ENCODE measurements around the gene GON4L.

Gene GON4L

DNA sequence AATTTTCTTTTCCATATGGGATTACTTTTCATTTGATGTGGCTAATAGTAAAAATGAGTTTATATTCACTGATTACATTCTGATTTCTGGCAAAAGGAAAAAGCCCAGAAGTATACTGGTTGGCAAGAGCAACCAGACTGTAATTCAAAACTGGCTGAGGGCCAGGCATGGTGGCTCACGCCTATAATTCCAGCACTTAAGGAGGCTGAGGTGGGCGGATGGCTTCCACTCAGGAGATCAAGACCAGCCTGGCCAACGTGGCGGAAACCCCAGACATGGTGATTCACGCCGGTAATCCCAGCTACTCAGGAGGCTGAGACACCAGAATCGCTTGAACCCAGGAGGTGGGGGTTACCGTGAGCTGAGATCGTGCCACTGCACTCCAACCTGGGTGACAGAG, 16.8 kb upstream of the GON4L start:
- no peak for DNase-seq (ENCODE audit: low read depth, low spot score)
- no peaks in the 10 kb centered on the region for H3K36me3 ChIP-seq (ENCODE audit: control insufficient read depth, insufficient read depth, low read length)
- no peaks in the 10 kb centered on the region for H3K4me1 ChIP-seq (ENCODE audit: control insufficient read depth, insufficient read depth, low read length)
- WGBS (ENCODE audit: insufficient coverage, insufficient read length), result no CpG with 5 or more reads among the region's 9 CpGs
- no peak overlapping the region for H3K4me3 ChIP-seq (ENCODE audit: low read length)
- H3K27me3 ChIP-seq (ENCODE audit: control insufficient read depth, insufficient read depth, low read length), result no peaks in the 10 kb centered on the region
- H3K27ac ChIP-seq (ENCODE audit: low read length), result no peak overlapping the region
- H3K9me3 ChIP-seq (ENCODE audit: control insufficient read depth, insufficient read depth, low read length), result no peaks in the 10 kb centered on the region

DNA sequence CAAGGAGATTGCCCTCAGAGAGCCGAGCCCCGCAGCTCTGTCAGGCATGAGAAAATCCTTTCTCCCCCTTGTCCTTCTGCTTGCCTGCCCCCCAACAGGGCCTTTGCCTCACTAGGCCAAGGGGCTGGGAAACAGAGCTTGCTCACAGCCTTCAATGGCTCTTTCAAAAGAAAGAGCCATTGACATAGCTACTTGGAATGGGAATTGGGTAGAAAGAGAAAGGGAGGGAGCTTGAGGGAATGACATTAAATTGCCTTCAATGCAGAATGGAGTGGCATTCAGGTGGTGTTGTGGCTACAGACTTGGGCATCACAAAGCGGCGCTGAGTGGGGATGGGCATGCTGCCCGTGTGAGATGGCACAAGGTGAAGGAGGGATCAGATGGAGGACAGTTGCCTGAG, 15.5 kb upstream of the GON4L start:
- H3K4me3 ChIP-seq (ENCODE audit: low read length), result no peak overlapping the region
- H3K27ac ChIP-seq (ENCODE audit: low read length), result no peak overlapping the region
- no CpG with 5 or more reads among the region's 5 CpGs for WGBS (ENCODE audit: insufficient coverage, insufficient read length)
- no peaks in the 10 kb centered on the region for H3K9me3 ChIP-seq (ENCODE audit: control insufficient read depth, insufficient read depth, low read length)
- H3K4me1 ChIP-seq (ENCODE audit: control insufficient read depth, insufficient read depth, low read length), result no peaks in the 10 kb centered on the region
- H3K36me3 ChIP-seq (ENCODE audit: control insufficient read depth, insufficient read depth, low read length), result no peaks in the 10 kb centered on the region
- H3K27me3 ChIP-seq (ENCODE audit: control insufficient read depth, insufficient read depth, low read length), result no peaks in the 10 kb centered on the region
- no peak for DNase-seq (ENCODE audit: low read depth, low spot score)

DNA sequence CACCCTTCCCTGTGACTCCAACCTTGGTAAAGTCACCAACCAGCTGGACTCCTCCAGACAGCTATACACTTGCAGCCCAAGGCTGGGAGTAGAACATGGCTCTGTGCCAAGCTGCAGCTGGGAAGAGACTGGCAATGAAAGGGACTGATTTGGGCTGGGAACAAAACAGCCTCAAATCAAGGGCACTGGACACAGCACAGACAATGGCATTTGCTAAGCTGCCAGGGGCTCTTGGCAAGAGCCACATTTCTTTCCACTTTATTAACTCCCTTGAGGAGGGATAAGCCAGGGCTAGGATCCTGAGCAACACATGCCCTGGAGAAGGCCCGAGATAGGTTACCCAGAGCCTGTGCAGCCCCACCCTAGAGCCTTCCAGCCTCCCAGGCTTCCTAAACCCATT, 14.4 kb upstream of the GON4L start:
- Histone ChIP-seq H3K36me3 (ENCODE audit: control insufficient read depth, insufficient read depth, low read length) (no peaks in the 10 kb centered on the region), H3K27me3 (ENCODE audit: control insufficient read depth, insufficient read depth, low read length) (no peaks in the 10 kb centered on the region), H3K4me1 (ENCODE audit: control insufficient read depth, insufficient read depth, low read length) (no peaks in the 10 kb centered on the region), H3K9me3 (ENCODE audit: control insufficient read depth, insufficient read depth, low read length) (no peaks in the 10 kb centered on the region), H3K27ac (ENCODE audit: low read length) (no peak overlapping the region), H3K4me3 (ENCODE audit: low read length) (no peak overlapping the region)
- DNase-seq (ENCODE audit: low read depth, low spot score), result no peak
- no CpG with 5 or more reads among the region's 1 CpG for WGBS (ENCODE audit: insufficient coverage, insufficient read length)

DNA sequence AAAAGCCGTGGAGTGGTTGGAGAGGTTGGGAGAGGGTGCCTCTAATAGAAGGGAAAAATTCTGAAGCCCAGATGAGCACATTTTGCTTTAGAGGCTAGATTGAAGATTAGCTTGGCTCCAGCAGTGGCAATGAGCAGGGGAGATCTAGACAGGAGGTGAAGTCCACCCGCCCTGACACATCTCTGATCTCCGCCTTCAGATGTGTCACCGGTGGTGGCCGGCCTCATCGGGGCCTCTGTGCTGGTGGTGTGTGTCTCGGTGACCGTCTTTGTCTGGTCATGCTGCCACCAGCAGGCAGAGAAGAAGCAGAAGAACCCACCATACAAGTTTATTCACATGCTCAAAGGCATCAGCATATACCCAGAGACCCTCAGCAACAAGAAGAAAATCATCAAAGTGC, 10.8 kb upstream of the GON4L start:
- no CpG with 5 or more reads among the region's 8 CpGs for WGBS (ENCODE audit: insufficient coverage, insufficient read length)

DNA sequence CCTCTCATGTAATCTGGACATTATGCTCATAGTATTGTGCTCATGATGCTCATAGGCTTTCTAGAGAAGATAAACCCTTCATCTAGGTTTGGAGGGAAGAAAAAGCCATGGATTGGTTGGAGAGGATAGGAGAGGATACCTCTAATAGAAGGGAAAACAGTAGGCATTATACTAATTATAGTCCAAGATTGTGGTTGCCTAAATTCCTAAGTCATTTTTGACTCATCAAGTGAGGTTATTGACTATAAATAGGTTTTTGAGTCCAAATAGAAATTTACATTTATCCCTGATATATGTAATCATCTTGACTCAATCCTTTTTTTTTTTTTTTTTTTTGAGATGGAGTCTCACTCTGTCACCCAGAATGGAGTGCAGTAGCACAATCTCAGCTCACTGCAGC, 7.4 kb upstream of the GON4L start:
- DNase-seq (ENCODE audit: low read depth, low spot score), result no peak
- no peaks in the 10 kb centered on the region for H3K9me3 ChIP-seq (ENCODE audit: control insufficient read depth, insufficient read depth, low read length)
- no peak overlapping the region for H3K27ac ChIP-seq (ENCODE audit: low read length)
- H3K4me1 ChIP-seq (ENCODE audit: control insufficient read depth, insufficient read depth, low read length), result no peaks in the 10 kb centered on the region
- no peaks in the 10 kb centered on the region for H3K36me3 ChIP-seq (ENCODE audit: control insufficient read depth, insufficient read depth, low read length)
- no peaks in the 10 kb centered on the region for H3K27me3 ChIP-seq (ENCODE audit: control insufficient read depth, insufficient read depth, low read length)
- no peak overlapping the region for H3K4me3 ChIP-seq (ENCODE audit: low read length)

More for the DNA sequence above, 10.8 kb upstream of the GON4L start:
- Histone ChIP-seq H3K4me1 (ENCODE audit: control insufficient read depth, insufficient read depth, low read length) (no peaks in the 10 kb centered on the region), H3K9me3 (ENCODE audit: control insufficient read depth, insufficient read depth, low read length) (no peaks in the 10 kb centered on the region), H3K36me3 (ENCODE audit: control insufficient read depth, insufficient read depth, low read length) (no peaks in the 10 kb centered on the region), H3K4me3 (ENCODE audit: low read length) (no peak overlapping the region), H3K27ac (ENCODE audit: low read length) (no peak overlapping the region), H3K27me3 (ENCODE audit: control insufficient read depth, insufficient read depth, low read length) (no peaks in the 10 kb centered on the region)
- no peak for DNase-seq (ENCODE audit: low read depth, low spot score)

DNA sequence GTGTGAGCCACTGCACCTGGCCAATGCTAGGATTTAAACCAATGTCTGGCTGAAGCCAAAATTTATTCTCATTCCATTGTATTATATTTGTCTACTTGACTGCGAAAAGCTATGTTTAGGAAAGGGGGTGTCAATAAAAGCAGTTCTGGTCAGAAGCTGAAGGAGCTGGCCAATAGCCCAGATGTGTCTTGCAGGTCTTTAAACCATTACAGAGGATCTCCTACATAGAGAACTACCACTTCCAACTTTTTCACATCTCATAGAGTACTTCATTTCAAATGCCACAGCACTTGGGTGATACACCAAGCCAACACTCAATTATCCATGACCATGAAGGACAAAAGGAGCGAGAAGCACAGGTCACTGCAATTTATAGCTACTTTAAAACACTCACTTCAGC, 4.9 kb upstream of the GON4L start:
- Histone ChIP-seq H3K4me1 (ENCODE audit: control insufficient read depth, insufficient read depth, low read length) (no peaks in the 10 kb centered on the region), H3K4me3 (ENCODE audit: low read length) (no peak overlapping the region), H3K27me3 (ENCODE audit: control insufficient read depth, insufficient read depth, low read length) (no peaks in the 10 kb centered on the region), H3K27ac (ENCODE audit: low read length) (no peak overlapping the region), H3K9me3 (ENCODE audit: control insufficient read depth, insufficient read depth, low read length) (no peaks in the 10 kb centered on the region), H3K36me3 (ENCODE audit: control insufficient read depth, insufficient read depth, low read length) (no peaks in the 10 kb centered on the region)
- no peak for DNase-seq (ENCODE audit: low read depth, low spot score)
- no CpG with 5 or more reads among the region's 2 CpGs for WGBS (ENCODE audit: insufficient coverage, insufficient read length)

DNA sequence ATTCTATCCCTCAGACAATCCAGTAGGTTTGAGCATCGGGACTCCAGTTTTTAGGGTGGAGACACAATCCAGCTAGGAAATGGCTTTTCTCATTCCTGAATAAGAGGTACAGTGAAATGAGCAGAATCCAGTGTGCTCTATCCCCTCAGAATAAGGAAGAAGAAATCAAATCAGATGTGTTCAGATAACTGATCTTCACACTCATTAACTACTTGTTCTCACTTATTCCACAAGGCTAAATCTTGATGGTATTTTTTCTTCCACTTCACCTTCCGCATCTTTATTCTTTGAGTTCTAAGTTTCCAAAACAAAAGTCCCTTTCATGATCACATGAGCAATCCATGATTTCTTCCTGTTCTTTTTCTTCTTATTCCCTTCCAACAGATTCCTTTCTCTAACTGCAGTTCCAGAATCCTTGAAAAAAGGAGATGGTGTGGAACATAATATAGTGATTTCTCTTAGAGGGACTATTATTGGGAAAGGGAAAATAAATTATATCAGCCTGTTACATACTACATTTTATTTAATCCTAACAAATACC, 4.0 kb upstream of the GON4L start:
- no CpG with 5 or more reads among the region's 2 CpGs for WGBS (ENCODE audit: insufficient coverage, insufficient read length)
- H3K36me3 ChIP-seq (ENCODE audit: control insufficient read depth, insufficient read depth, low read length), result no peaks in the 10 kb centered on the region
- no peak overlapping the region for H3K4me3 ChIP-seq (ENCODE audit: low read length)
- no peaks in the 10 kb centered on the region for H3K4me1 ChIP-seq (ENCODE audit: control insufficient read depth, insufficient read depth, low read length)
- no peaks in the 10 kb centered on the region for H3K27me3 ChIP-seq (ENCODE audit: control insufficient read depth, insufficient read depth, low read length)
- no peak for DNase-seq (ENCODE audit: low read depth, low spot score)
- H3K27ac ChIP-seq (ENCODE audit: low read length), result no peak overlapping the region
- H3K9me3 ChIP-seq (ENCODE audit: control insufficient read depth, insufficient read depth, low read length), result no peaks in the 10 kb centered on the region

DNA sequence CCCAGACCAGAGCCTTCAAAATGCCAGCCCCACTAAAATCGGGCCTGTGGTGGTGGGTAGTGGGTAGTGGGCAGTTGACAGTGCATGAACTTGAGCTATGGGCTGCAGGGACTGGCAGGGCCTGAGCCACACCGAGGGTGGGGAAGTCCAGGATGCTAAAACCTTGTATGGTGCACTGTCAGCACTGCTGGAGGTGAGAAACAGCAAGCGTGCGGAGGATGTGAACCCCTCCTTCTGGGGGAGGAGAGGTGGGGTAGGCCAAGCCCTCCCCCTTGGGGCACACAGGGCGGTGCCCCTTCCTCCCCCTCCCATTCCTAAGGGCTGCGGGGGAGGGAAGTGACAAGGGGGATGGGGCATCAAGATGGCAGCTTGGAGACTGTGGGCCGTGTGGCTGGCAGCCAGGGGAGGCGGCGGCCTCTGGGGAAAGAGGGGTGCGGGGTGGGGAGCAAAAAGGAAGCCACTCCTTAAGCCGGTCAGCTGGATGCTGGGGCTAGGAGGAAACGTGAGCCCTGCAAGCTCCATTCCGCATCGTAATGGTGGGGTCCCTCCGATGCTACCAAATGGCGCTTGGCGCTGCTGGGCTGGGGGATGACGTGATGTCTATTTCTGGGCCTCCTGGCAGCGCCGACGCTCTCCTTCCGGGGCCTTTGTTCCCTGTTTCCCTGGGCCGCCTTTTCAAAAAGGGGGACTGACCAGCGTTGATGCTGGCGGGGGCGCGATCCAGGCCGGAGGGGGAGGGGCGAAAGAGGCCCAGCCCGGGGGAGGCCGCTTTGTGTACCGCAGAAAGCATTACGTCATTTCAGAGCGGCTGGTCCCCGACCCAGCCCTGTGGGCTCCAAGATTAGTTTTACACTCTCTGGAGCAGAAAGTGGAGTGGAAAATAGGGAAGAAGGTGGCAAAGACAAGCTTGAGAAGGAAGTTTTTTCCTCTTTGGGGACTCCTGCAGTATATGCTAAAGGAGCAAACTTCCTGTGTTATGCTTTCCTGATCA, 3.2 kb upstream of the GON4L start:
- H3K9me3 ChIP-seq (ENCODE audit: control insufficient read depth, insufficient read depth, low read length), result no peaks in the 10 kb centered on the region
- no CpG with 5 or more reads among the region's 35 CpGs for WGBS (ENCODE audit: insufficient coverage, insufficient read length)
- H3K27ac ChIP-seq (ENCODE audit: low read length), result no peak overlapping the region
- no peaks in the 10 kb centered on the region for H3K36me3 ChIP-seq (ENCODE audit: control insufficient read depth, insufficient read depth, low read length)
- no peak for DNase-seq (ENCODE audit: low read depth, low spot score)
- no peaks in the 10 kb centered on the region for H3K4me1 ChIP-seq (ENCODE audit: control insufficient read depth, insufficient read depth, low read length)
- peak overlapping the region; percentile 42; the same call in 1 of the 2 replicates for H3K4me3 ChIP-seq (ENCODE audit: low read length)
- no peaks in the 10 kb centered on the region for H3K27me3 ChIP-seq (ENCODE audit: control insufficient read depth, insufficient read depth, low read length)

DNA sequence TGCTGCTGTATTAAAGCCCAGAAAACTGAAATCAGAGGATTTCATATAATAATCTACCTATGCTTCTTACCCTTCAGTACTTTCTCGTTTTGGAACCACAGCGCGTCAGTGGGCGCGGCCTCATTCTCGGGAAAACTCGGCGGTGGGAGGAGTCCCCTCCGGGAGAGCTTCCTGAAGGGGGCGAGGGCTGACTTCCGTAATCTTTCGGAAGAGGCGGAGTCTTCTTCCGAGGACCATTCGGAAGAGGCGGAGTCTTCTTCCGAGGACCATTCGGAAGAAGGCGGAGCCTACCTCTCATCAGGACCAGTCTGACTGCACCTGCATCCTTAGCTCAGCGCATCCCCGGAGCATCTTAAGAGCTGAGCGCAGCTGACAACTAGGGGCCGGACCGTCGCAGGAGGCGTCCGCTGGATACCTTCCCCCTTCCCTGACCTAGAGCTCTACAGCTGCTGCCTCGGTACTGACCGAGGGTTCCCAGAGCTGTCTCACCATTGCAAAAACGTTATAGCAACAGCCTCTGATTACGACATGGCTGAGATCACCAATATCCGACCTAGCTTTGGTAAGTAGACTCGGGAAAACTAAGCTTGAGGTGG, 2.3 kb upstream of the GON4L start, which contains the start of gene SYT11:
SYT11 (plus strand) TSS at position 334 of the 596 bp plus-strand sequence; CDS start at position 529, 195 bp downstream.
- Histone ChIP-seq H3K4me1 (ENCODE audit: control insufficient read depth, insufficient read depth, low read length) (no peaks in the 10 kb centered on the region), H3K27me3 (ENCODE audit: control insufficient read depth, insufficient read depth, low read length) (no peaks in the 10 kb centered on the region), H3K36me3 (ENCODE audit: control insufficient read depth, insufficient read depth, low read length) (no peaks in the 10 kb centered on the region), H3K4me3 (ENCODE audit: low read length) (peak within 1 kb of the TSS; percentile 42; the same call in 1 of the 2 replicates), H3K9me3 (ENCODE audit: control insufficient read depth, insufficient read depth, low read length) (no peaks in the 10 kb centered on the region), H3K27ac (ENCODE audit: low read length) (no peak within 1 kb of the TSS)
- WGBS (ENCODE audit: insufficient coverage, insufficient read length), result no CpG with 5 or more reads among the region's 33 CpGs
- peak; percentile 93 for DNase-seq (ENCODE audit: low read depth, low spot score)

DNA sequence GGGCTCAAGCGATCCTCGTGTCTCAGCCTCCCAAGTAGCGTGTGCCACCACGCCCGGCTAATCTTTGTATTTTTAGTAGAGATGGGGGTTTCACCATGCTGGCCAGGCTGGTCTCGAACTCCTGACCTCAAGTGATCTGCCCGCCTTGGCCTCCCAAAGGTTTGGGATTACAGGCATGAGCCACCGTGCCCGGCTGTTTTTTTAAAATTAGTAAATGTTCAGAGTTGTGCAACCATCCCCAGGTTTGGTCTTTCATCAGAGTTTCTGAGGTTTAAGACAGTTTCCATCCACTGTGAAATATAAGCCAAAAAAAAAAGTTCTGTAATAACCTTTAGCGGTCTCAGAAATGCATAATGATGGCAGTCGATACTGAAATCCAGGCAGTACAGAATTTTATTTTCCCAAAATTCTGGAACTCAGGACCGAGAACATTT, 1.8 kb upstream of the GON4L start:
- H3K4me1 ChIP-seq (ENCODE audit: control insufficient read depth, insufficient read depth, low read length), result no peaks in the 10 kb centered on the region
- H3K36me3 ChIP-seq (ENCODE audit: control insufficient read depth, insufficient read depth, low read length), result no peaks in the 10 kb centered on the region
- no peaks in the 10 kb centered on the region for H3K27me3 ChIP-seq (ENCODE audit: control insufficient read depth, insufficient read depth, low read length)
- no peak overlapping the region for H3K27ac ChIP-seq (ENCODE audit: low read length)
- H3K4me3 ChIP-seq (ENCODE audit: low read length), result no peak overlapping the region; the same call in 1 of the 2 replicates
- DNase-seq (ENCODE audit: low read depth, low spot score), result no peak
- H3K9me3 ChIP-seq (ENCODE audit: control insufficient read depth, insufficient read depth, low read length), result no peaks in the 10 kb centered on the region
- no CpG with 5 or more reads among the region's 12 CpGs for WGBS (ENCODE audit: insufficient coverage, insufficient read length)

Measured in iPS DF 6.9 (cell line).